Astrocyte (in vitro differentiated cells and primary cell): ENCODE results near the gene ZNF438. TPM values are rescaled to one million over a fixed set of nuclear protein-coding genes. Genes with fewer than 3 reads are reported as not detected.

Source experiments
- DNase-seq: peaks from one replicate; pipeline ENCODE4 v3.0.0-alpha.2; 2010; ENCODE audit warnings: low read depth
- FAIRE-seq: peaks from 2 replicates; lab custom pipeline; 2011; peaks lifted over from hg19 to GRCh38; lab: Jason Lieb, UNC
- H2AFZ ChIP-seq: 2 replicates; pipeline ENCODE4 v1.6.0; 2012; ENCODE audit warnings: low read depth, low read length, inconsistent platforms
- H3K27ac ChIP-seq: 2 replicates; pipeline ENCODE4 v1.5.1; 2011; ENCODE audit warnings: low read depth, low read length, inconsistent platforms
- H3K27me3 ChIP-seq: 2 replicates; pipeline ENCODE4 v1.6.0; 2011; ENCODE audit warnings: low read length, inconsistent platforms; ENCODE audit not compliant: insufficient read depth
- H3K36me3 ChIP-seq: 2 replicates; pipeline ENCODE4 v1.5.1; 2011; ENCODE audit warnings: low read length, inconsistent platforms; ENCODE audit not compliant: insufficient read depth
- H3K4me1 ChIP-seq: 2 replicates; pipeline ENCODE4 v1.5.1; 2011; ENCODE audit warnings: low read length, inconsistent platforms; ENCODE audit not compliant: insufficient read depth
- H3K4me2 ChIP-seq: 2 replicates; pipeline ENCODE4 v1.6.0; 2012; ENCODE audit warnings: low read length, inconsistent platforms
- H3K4me3 ChIP-seq: 2 replicates; pipeline ENCODE4 v1.5.1; 2011; ENCODE audit warnings: low read depth, mild to moderate bottlenecking, low read length, inconsistent platforms; ENCODE audit not compliant: insufficient read depth
- H3K79me2 ChIP-seq: 2 replicates; pipeline ENCODE4 v1.6.0; 2012; ENCODE audit warnings: mild to moderate bottlenecking, low read length, inconsistent platforms; ENCODE audit not compliant: insufficient read depth
- H3K9ac ChIP-seq: 2 replicates; pipeline ENCODE4 v1.6.0; 2012; ENCODE audit warnings: mild to moderate bottlenecking, low read length, inconsistent platforms
- H3K9me3 ChIP-seq: 2 replicates; pipeline ENCODE4 v1.5.1; 2012; ENCODE audit warnings: low read depth, mild to moderate bottlenecking, low read length, inconsistent platforms; ENCODE audit not compliant: insufficient read depth
- H4K20me1 ChIP-seq: 2 replicates; pipeline ENCODE4 v1.6.0; 2012; ENCODE audit warnings: low read length, inconsistent platforms; ENCODE audit not compliant: insufficient read depth
- H3K27ac Mint-ChIP-seq: one replicate; pipeline ENCODE4 v1.8.0; 2021; ENCODE audit warnings: mild to moderate bottlenecking, mixed read lengths; ENCODE audit not compliant: unreplicated experiment
- H3K27me3 Mint-ChIP-seq: one replicate; pipeline ENCODE4 v1.8.0; 2021; ENCODE audit warnings: low read depth, mixed read lengths; ENCODE audit not compliant: unreplicated experiment
- H3K36me3 Mint-ChIP-seq: one replicate; pipeline ENCODE4 v1.8.0; 2021; ENCODE audit warnings: low read depth, mixed read lengths; ENCODE audit not compliant: unreplicated experiment
- H3K4me1 Mint-ChIP-seq: one replicate; pipeline ENCODE4 v1.8.0; 2021; ENCODE audit warnings: low read depth, mixed read lengths; ENCODE audit not compliant: unreplicated experiment
- H3K4me3 Mint-ChIP-seq: one replicate; pipeline ENCODE4 v1.8.0; 2021; ENCODE audit warnings: mild to moderate bottlenecking, moderate library complexity, mixed read lengths; ENCODE audit not compliant: unreplicated experiment
- H3K9me3 Mint-ChIP-seq: one replicate; pipeline ENCODE4 v1.8.0; 2021; ENCODE audit warnings: mild to moderate bottlenecking, mixed read lengths; ENCODE audit not compliant: unreplicated experiment
- CTCF ChIP-seq: IDR thresholded peaks from 2 replicates; pipeline ENCODE4 v1.5.1; 2011; ENCODE audit warnings: low read depth, mild to moderate bottlenecking, inconsistent platforms, low read length, moderate library complexity; ENCODE audit not compliant: insufficient read depth
- EZH2 ChIP-seq: IDR thresholded peaks from 2 replicates; pipeline ENCODE4 v1.6.1; 2012; ENCODE audit warnings: mild to moderate bottlenecking, low read length, inconsistent platforms; ENCODE audit not compliant: insufficient read depth
- total RNA-seq: library from RNA; stranded (reverse); gene quantifications from 2 replicates; pipeline ENCODE4 v1.2.1, GENCODE V29; 2021

Gene ZNF438
- total RNA-seq, 1 donor from 2014 or later: 2.2 TPM

- Histone ChIP-seq H3K27me3 (no peaks in the 10 kb centered on the region), H3K9me3 (no peaks in the 10 kb centered on the region), H2AFZ (no peak overlapping the region), H3K27ac (no peak overlapping the region), H3K9ac (no peak overlapping the region), H3K4me2 (no peak overlapping the region), H3K4me3 (no peak overlapping the region), H3K36me3 (no peaks in the 10 kb centered on the region), H3K79me2 (no peaks in the 10 kb centered on the region), H3K4me1 (no peaks in the 10 kb centered on the region), H4K20me1 (no peaks in the 10 kb centered on the region)
- H3K4me1 Mint-ChIP-seq: peaks cover 4% of the 10 kb centered on the region
- H3K4me3 Mint-ChIP-seq: no peak overlapping the region
- peak; percentile 29 for FAIRE-seq
- no peak overlapping the region for H3K27ac Mint-ChIP-seq
- peaks cover 5% of the 10 kb centered on the region for H3K36me3 Mint-ChIP-seq
- peaks cover 2% of the 10 kb centered on the region for H3K9me3 Mint-ChIP-seq
- peak; percentile 31 for DNase-seq
- H3K27me3 Mint-ChIP-seq: no peaks in the 10 kb centered on the region
- TF ChIP-seq EZH2: no peak
- no peak for TF ChIP-seq CTCF
These were observed 13.9 kb downstream of the ZNF438 start for GRCh38 chr10:31017534-31018355.

GRCh38 chr10:31014161-31014875 lies 17.3 kb downstream of the ZNF438 start:
- DNase-seq (no peak), FAIRE-seq (no peak)
- no peak overlapping the region for H3K9ac ChIP-seq
- H3K4me3 ChIP-seq: no peak overlapping the region
- H3K9me3 ChIP-seq: no peaks in the 10 kb centered on the region
- no peak overlapping the region for H3K4me2 ChIP-seq
- peaks cover 2% of the 10 kb centered on the region for H3K9me3 Mint-ChIP-seq
- no peaks in the 10 kb centered on the region for H3K79me2 ChIP-seq
- no peaks in the 10 kb centered on the region for H4K20me1 ChIP-seq
- H2AFZ ChIP-seq: no peak overlapping the region
- no peaks in the 10 kb centered on the region for H3K27me3 Mint-ChIP-seq
- no peak overlapping the region for H3K4me3 Mint-ChIP-seq
- H3K36me3 ChIP-seq: no peaks in the 10 kb centered on the region
- H3K27ac ChIP-seq: no peak overlapping the region
- H3K27ac Mint-ChIP-seq: no peak overlapping the region
- TF ChIP-seq CTCF (no peak), EZH2 (no peak)
- H3K36me3 Mint-ChIP-seq: peaks cover 2% of the 10 kb centered on the region
- H3K27me3 ChIP-seq: no peaks in the 10 kb centered on the region
- peaks cover 4% of the 10 kb centered on the region for H3K4me1 Mint-ChIP-seq
- peaks cover 8% of the 10 kb centered on the region for H3K4me1 ChIP-seq
